K562 (cell line): ENCODE measurements around the gene TRPM6. TPM values are rescaled to one million over a fixed set of nuclear protein-coding genes. Genes with fewer than 3 reads are reported as not detected.

Experiments
- ATAC-seq: fragments of 200-7000 bp; cut with Tn5 transposase; 3 replicates; pipeline ENCODE4 v1.9.1; 2020; ENCODE audit warnings: moderate library complexity
- BruUV-seq: library from RNA; stranded (reverse); fragments of 400-500 nt; replicated peaks from 2 replicates; lab custom pipeline; 2021; lab: Mats Ljungman, UMichigan
- CTCF ChIA-PET: fragments of 300-600 bp; formaldehyde crosslinking; extraction: SDS; loops from one replicate; lab custom pipeline; 2021; ENCODE audit warnings: low intra/inter-chr PET ratio; lab: Yijun Ruan, JAX
- POLR2A ChIA-PET: fragments of 300-600, 350-650 bp; sonication (Branson Sonifier 250); formaldehyde crosslinking; extraction: SDS; loops from one replicate; lab custom pipeline; 2021; ENCODE audit warnings: antibody characterized with exemption, inconsistent platforms; lab: Yijun Ruan, JAX
- DNase-seq, 4 experiments: peaks; one replicate each; pipeline versions ENCODE4 v3.0.0 to v3.0.0-alpha.2; 2011 to 2018; ENCODE audit warnings: low spot score in 3 of 4, mixed read lengths in 3 of 4; ENCODE audit errors: extremely low read depth in 1 of 4
- FAIRE-seq: peaks from 2 replicates; lab custom pipeline; 2011; peaks lifted over from hg19 to GRCh38; lab: Jason Lieb, UNC
- H2AFZ ChIP-seq: 2 replicates; pipeline ENCODE4 v1.6.0; 2011; ENCODE audit warnings: low read depth, low read length, control low read depth, inconsistent platforms
- H3K27ac ChIP-seq: fragments of 200-600 bp; 3 replicates; pipeline ENCODE4 v1.8.0; 2011; ENCODE audit warnings: low read depth, mild to moderate bottlenecking, control low read depth, inconsistent platforms, low read length, moderate library complexity, mixed read lengths; ENCODE audit errors: extremely low read depth
- H3K27me3 ChIP-seq, 2 experiments: fragments of 300-600 bp in 1 of 2; 2 replicates in 1 of 2; 3 replicates in 1 of 2; pipeline versions ENCODE4 v1.6.0 to v1.8.0; 2011; ENCODE audit warnings: inconsistent platforms in 2 of 2, low read length in 2 of 2, mild to moderate bottlenecking in 1 of 2, mixed read lengths in 1 of 2, moderate library complexity in 1 of 2; ENCODE audit not compliant: control insufficient read depth in 2 of 2, insufficient read depth in 2 of 2
- H3K36me3 ChIP-seq: fragments of 300-600 bp; 3 replicates; pipeline ENCODE4 v1.8.0; 2011; ENCODE audit warnings: mild to moderate bottlenecking, low read length, inconsistent platforms; ENCODE audit not compliant: control insufficient read depth, insufficient read depth
- H3K4me1 ChIP-seq, 2 experiments: fragments of 200-600 bp in 1 of 2; replicated peaks in 1 of 2; 2 replicates in 1 of 2; 3 replicates in 1 of 2; pipeline versions ENCODE4 v1.5.1 to v1.8.0; 2011; ENCODE audit warnings: inconsistent platforms in 2 of 2, low read length in 2 of 2, mild to moderate bottlenecking in 1 of 2, mixed read lengths in 1 of 2, moderate library complexity in 1 of 2; ENCODE audit not compliant: control insufficient read depth in 2 of 2, insufficient read depth in 2 of 2
- H3K4me2 ChIP-seq: 2 replicates; pipeline ENCODE4 v1.6.1; 2011; ENCODE audit warnings: low read length, control low read depth, inconsistent platforms, mixed read lengths; ENCODE audit not compliant: insufficient read depth
- H3K4me3 ChIP-seq: fragments of 200-600 bp; sonication (generic), shearing (Covaris generic); 2 replicates; pipeline ENCODE4 v1.5.1; 2016; ENCODE audit warnings: control low read depth, inconsistent platforms
- H3K79me2 ChIP-seq: fragments of 200-600 bp; 3 replicates; pipeline ENCODE4 v1.8.0; 2011; ENCODE audit warnings: low read length, inconsistent platforms; ENCODE audit not compliant: control insufficient read depth, insufficient read depth
- H3K9ac ChIP-seq, 2 experiments: 2 replicates each; pipeline versions ENCODE4 v1.6.0 to v1.6.1; 2011; ENCODE audit warnings: low read depth in 2 of 2, low read length in 2 of 2, control low read depth in 1 of 2, inconsistent platforms in 1 of 2, mild to moderate bottlenecking in 1 of 2, mixed read lengths in 1 of 2; ENCODE audit not compliant: insufficient read depth in 1 of 2
- H3K9me1 ChIP-seq: one replicate; pipeline ENCODE4 v1.6.0; 2011; ENCODE audit warnings: inconsistent platforms, mild to moderate bottlenecking, low read length, moderate library complexity; ENCODE audit not compliant: control insufficient read depth, insufficient read depth
- H3K9me3 ChIP-seq: replicated peaks from 2 replicates; pipeline ENCODE4 v1.5.1; 2011; ENCODE audit warnings: low read depth, low read length, inconsistent platforms; ENCODE audit not compliant: control insufficient read depth, insufficient read depth
- H4K20me1 ChIP-seq: replicated peaks from 2 replicates; pipeline ENCODE4 v1.6.1; 2011; ENCODE audit warnings: low read length, inconsistent platforms, mixed read lengths; ENCODE audit not compliant: control insufficient read depth, insufficient read depth
- ATF1 ChIP-seq, 2 experiments: fragments of 450-650 bp in 1 of 2; IDR thresholded peaks; 2 replicates each; pipeline ENCODE4 v1.6.1; 2016; ENCODE audit warnings: missing compliant biosample characterization in 1 of 2, missing genetic modification characterization in 1 of 2
- CTCF ChIP-seq, 3 experiments: IDR thresholded peaks in 2 of 3; conservative IDR thresholded peaks in 1 of 3; 2 replicates each; pipeline ENCODE4 v1.5.1; 2011 to 2012; ENCODE audit warnings: low read length in 3 of 3, mild to moderate bottlenecking in 3 of 3, control low read depth in 2 of 3, improper control_type of control experiment in 1 of 3, inconsistent platforms in 1 of 3, low read depth in 1 of 3, mixed read lengths in 1 of 3, moderate library complexity in 1 of 3; ENCODE audit not compliant: insufficient read depth in 2 of 3
- GTF2B ChIP-seq: IDR thresholded peaks from 2 replicates; pipeline ENCODE4 v1.6.1; 2011; ENCODE audit not compliant: insufficient read length; ENCODE audit errors: extremely low read depth
- KLF13 ChIP-seq: fragments of 450-650 bp; IDR thresholded peaks from 2 replicates; pipeline ENCODE4 v1.6.1; 2016; ENCODE audit warnings: missing genetic modification characterization, low read depth, mild to moderate bottlenecking, missing compliant biosample characterization, moderate library complexity, borderline replicate concordance
- SRSF3 ChIP-seq: fragments of 200-400 bp; formaldehyde crosslinking; IDR thresholded peaks from 2 replicates; pipeline ENCODE4 v1.6.1; 2016; ENCODE audit warnings: mild to moderate bottlenecking, low read length, moderate library complexity; ENCODE audit not compliant: insufficient read depth
- XRCC5 ChIP-seq: fragments of 200-400 bp; formaldehyde crosslinking; IDR thresholded peaks from 2 replicates; pipeline ENCODE4 v1.6.1; 2017; ENCODE audit warnings: low read depth, mild to moderate bottlenecking, low read length
- WGBS: fragments of 100-300 bp; shearing (Covaris generic); methylation state at CpG from one replicate; pipeline ENCODE4 v1.1.6; 2016; ENCODE audit warnings: low coverage, mixed read lengths; ENCODE audit not compliant: insufficient coverage; ENCODE audit errors: missing lambda C conversion rate; 5-methylcytosine and 5-hydroxymethylcytosine counted together
- in situ Hi-C: fragments of 300-500 bp; cut with MboI; formaldehyde crosslinking; loops from 4 replicates; pipeline ENCODE4 v1.15.0; 2018; ENCODE audit warnings: inconsistent platforms, mixed read lengths
- intact Hi-C: fragments of 100-400 bp; cut with micrococcal nuclease; formaldehyde crosslinking; loops from 2 replicates; pipeline ENCODE4 v1.14.2; 2022
- polyA plus RNA-seq, 8 experiments: library from polyadenylated mRNA; depleted of rRNA in 4 of 8; stranded (reverse) in 5 of 8; unstranded in 3 of 8; fragments of >200 nt; fragmentation: Nextera tagmentation in 2 of 8; fragmentation: Illumina TruSeq in 1 of 8; extraction: Ambion mirVana in 2 of 8; extraction: Trizol in 1 of 8; gene quantifications; 2 replicates each; pipeline versions ENCODE4 v1.2.1 to v1.2.3, GENCODE V29; 2011 to 2014; ENCODE audit warnings: inconsistent platforms in 1 of 8, missing spikeins in 1 of 8
- total RNA-seq, 7 experiments: library from RNA; depleted of rRNA in 6 of 7; stranded (reverse); fragments of >200 nt in 6 of 7; fragmentation: Illumina TruSeq in 2 of 7; extraction: Trizol in 2 of 7; gene quantifications; 2 replicates each; pipeline versions ENCODE4 v1.2.1 to v1.2.3, GENCODE V29; 2011 to 2021; ENCODE audit warnings: low replicate concordance in 1 of 7

Gene TRPM6
- total and polyA plus RNA-seq, 9 of the 15 experiments (the other 6 are each of a cell fraction or from before 2014, with no cell fraction given) = 0.03 to 0.16 (median 0.09) TPM

- Histone ChIP-seq H3K4me2 (no peak overlapping the region), H3K27me3 (0 out of 5 replicates have a peak, but pooled peaks cover 0 to 3% of the 10 kb centered on the region in 2 experiments), H3K4me3 (no peak overlapping the region), H3K9me3 (no peaks in the 10 kb centered on the region), H2AFZ (no peak overlapping the region), H3K9me1 (no peaks in the 10 kb centered on the region), H3K9ac (no peak overlapping the region), H3K36me3 (no peaks in the 10 kb centered on the region), H3K27ac (no peak overlapping the region), H3K4me1 (peaks cover 0 to 3% of the 10 kb centered on the region in 2 experiments; a peak in 1 of 5 replicates), H3K79me2 (no peaks in the 10 kb centered on the region), H4K20me1 (no peaks in the 10 kb centered on the region)
- WGBS = 28% methylated on average over 6 of the region's 6 CpGs
- ChIA-PET CTCF (no interaction called here), POLR2A (no interaction called here)
- FAIRE-seq (no peak), DNase-seq (no peak), ATAC-seq (no peak)
- TF ChIP-seq GTF2B (no peak), KLF13 (no peak), SRSF3 (no peak)
- in situ Hi-C loops (loop anchor here (5.0 kb wide), 2 partner anchors 231 to 306 kb away; no protein-coding TSS in a partner anchor), intact Hi-C loops (loop anchor here (5.0 to 10.0 kb wide), 4 partner anchors 146 to 1533 kb away; no protein-coding TSS in a partner anchor)
- no TSS peak for BruUV-seq
Observed at GRCh38 chr9:74771672-74772071, 116.0 kb downstream of the TRPM6 start.

GRCh38 chr9:74771262-74771585 lies 116.5 kb downstream of the TRPM6 start:
- Histone ChIP-seq H3K27ac (no peak overlapping the region), H3K36me3 (no peaks in the 10 kb centered on the region), H3K9me1 (no peaks in the 10 kb centered on the region), H3K9me3 (no peaks in the 10 kb centered on the region), H3K4me1 (peaks cover 0 to 3% of the 10 kb centered on the region in 2 experiments; a peak in 1 of 5 replicates), H3K9ac (no peak overlapping the region), H3K4me3 (no peak overlapping the region), H3K27me3 (0 out of 5 replicates have a peak, but pooled peaks cover 0 to 3% of the 10 kb centered on the region in 2 experiments), H3K79me2 (no peaks in the 10 kb centered on the region), H2AFZ (peak overlapping the region; percentile 82; the same call in 1 of the 2 replicates), H3K4me2 (peak overlapping the region; percentile 41; the same call in 1 of the 2 replicates), H4K20me1 (no peaks in the 10 kb centered on the region)
- intact Hi-C loops = loop anchor here (5.0 to 10.0 kb wide), 4 partner anchors 146 to 1534 kb away; no protein-coding TSS in a partner anchor
- in situ Hi-C loops = loop anchor here (5.0 kb wide), 2 partner anchors 231 to 306 kb away; no protein-coding TSS in a partner anchor
- DNase-seq (no peak), FAIRE-seq (no peak), ATAC-seq (no peak)
- no TSS peak for BruUV-seq
- TF ChIP-seq CTCF (IDR thresholded peaks at IDR 0.05 in 2 of 3, conservative IDR thresholded peaks at IDR 0.05 in 1 of 3; ENCODE audit: insufficient read depth in 2 of 3, low read depth in 1 of 3, low read length in 3 of 3) (0 out of 6 replicates have a peak, but pooled peaks of 1 of the 3 experiments have one; percentile 4), ATF1 (CRISPR knock-in tag; IDR thresholded peaks at IDR 0.05) (no peak), ATF1 (tag; IDR thresholded peaks at IDR 0.05) (no peak), XRCC5 (no peak)
- ChIA-PET CTCF (no interaction called here), POLR2A (no interaction called here)
- WGBS = 76% methylated on average over 7 of the region's 7 CpGs
